ENCODE data around the gene TOP3A.

DNA sequence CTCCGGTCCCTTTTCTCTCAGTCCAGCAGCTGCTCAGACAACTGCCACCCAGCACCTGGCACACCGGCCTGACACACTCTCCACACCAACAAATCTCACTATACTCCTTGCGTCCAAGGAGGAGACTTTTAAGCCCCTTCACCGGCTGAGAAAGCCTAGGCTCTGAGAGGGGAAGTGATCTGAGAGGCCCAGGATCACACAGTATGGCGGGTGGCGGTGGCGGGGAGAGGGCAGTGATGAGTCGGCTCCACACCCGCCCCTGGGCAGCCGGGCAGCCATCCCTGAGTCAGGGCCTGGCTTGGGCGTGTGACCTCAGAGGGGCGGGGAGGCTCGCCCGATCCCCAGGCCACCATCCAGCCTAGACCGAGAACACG lies 56.8 kb downstream of the TOP3A start:
- TF ChIP-seq, protein P1, sequence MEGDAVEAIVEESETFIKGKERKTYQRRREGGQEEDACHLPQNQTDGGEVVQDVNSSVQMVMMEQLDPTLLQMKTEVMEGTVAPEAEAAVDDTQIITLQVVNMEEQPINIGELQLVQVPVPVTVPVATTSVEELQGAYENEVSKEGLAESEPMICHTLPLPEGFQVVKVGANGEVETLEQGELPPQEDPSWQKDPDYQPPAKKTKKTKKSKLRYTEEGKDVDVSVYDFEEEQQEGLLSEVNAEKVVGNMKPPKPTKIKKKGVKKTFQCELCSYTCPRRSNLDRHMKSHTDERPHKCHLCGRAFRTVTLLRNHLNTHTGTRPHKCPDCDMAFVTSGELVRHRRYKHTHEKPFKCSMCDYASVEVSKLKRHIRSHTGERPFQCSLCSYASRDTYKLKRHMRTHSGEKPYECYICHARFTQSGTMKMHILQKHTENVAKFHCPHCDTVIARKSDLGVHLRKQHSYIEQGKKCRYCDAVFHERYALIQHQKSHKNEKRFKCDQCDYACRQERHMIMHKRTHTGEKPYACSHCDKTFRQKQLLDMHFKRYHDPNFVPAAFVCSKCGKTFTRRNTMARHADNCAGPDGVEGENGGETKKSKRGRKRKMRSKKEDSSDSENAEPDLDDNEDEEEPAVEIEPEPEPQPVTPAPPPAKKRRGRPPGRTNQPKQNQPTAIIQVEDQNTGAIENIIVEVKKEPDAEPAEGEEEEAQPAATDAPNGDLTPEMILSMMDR (IDR thresholded peaks at IDR 0.05; ENCODE audit: low read depth, low read length, poor library complexity, severe bottlenecking): no peak
- no peak for TF ChIP-seq EZH2phosphoT487 (IDR thresholded peaks at IDR 0.05; ENCODE audit: borderline replicate concordance, low read length)
